Skin of body (tissue), 2 donors: ENCODE results near the gene SYNE1. TPM values are rescaled to one million over a fixed set of nuclear protein-coding genes. Genes with fewer than 3 reads are reported as not detected.
"Not testable (repeated sequence)": the region's sequence is repeated elsewhere in the genome, so short reads cannot be mapped to it uniquely, and the experiment has no call there.

Experiments
- DNase-seq: peaks from one replicate; lab custom pipeline; 2025; lab: John Stamatoyannopoulos, UW
- total RNA-seq: library from RNA; depleted of rRNA; stranded (reverse); fragments of >200 nt; gene quantifications from one replicate; pipeline ENCODE4 v1.2.3, GENCODE V29; 2014

SYNE1 gene
- total RNA-seq, 1 donor from 2014 or later = 155 TPM

DNA sequence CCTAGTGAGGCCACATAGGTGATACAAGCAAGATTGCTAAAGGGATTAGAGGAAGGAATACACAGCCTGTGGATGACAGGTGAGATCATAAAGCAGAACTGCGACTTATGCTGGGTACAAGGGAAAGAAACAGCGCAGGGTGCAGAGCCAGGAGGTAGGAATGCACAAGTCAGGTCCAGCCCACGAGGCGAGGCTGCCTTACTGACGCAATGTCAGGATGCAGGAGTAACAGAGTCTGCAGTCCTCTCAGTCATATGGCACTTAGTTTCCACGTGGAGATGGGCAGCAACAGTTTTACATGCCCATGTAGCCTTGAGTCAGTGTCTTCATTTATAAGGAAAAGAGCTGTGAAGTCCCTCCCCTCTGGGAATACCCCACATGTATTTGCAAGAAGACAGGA, 210.9 kb downstream of the SYNE1 start:
- no peak for DNase-seq

DNA sequence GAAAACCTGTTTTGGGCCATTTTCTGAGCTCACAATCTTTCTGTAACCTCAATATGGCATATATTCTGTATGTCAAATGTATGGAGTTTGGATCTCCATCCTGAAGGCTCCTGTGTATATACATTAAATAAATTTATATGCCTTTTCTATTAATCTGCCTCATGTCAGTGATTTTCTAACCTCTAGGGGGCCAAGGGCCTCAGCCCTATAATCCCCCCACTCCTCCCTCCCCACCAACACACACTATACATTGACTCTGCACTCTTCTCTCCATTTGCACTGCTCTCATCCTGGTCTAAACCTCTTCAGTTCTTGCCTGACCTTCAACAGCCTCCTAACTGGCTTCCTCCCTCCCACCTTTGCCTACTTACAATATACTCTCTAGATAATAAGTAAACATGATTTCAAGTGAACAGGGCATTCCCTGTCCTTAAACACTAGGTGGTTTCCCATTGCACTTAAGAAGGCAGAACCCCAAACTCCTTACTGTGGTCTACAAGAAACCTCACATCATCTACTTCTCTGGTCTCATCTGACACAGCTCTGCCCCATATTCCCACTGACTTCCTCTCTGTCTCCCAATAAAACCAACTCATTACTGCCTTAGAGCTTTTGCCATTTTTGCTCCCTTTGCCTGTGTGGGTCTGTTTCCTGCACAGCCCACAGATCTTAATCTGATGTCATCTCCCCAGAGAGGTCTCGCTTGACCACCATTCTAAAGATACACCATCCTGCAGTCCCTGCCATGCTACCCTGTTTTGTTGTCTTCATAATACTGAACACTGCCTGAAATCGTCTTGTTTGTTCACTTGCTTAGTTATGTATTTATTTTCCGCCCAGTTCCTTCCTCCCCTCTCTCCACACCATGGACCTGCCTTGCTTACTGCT, 213.7 kb downstream of the SYNE1 start:
- no peak for DNase-seq

DNA sequence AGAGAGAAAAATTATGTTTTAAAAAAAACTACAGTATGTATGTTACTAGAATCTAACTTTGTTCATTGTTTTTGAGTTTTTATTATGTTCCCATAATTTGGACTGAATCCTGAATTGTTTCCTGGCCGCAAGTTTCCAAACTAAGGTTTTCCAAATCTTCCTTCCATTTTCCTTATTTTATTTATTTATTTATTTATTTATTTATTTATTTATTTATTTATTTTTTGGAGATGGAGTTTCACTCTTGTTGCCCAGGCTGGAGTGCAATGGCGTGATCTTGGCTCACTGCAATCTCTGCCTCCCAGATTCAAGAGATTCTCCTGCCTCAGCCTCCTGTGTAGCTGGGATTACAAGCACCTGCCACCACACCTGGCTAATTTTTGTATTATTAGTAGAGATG, 215.7 kb downstream of the SYNE1 start:
- not testable (repeated sequence) for DNase-seq

DNA sequence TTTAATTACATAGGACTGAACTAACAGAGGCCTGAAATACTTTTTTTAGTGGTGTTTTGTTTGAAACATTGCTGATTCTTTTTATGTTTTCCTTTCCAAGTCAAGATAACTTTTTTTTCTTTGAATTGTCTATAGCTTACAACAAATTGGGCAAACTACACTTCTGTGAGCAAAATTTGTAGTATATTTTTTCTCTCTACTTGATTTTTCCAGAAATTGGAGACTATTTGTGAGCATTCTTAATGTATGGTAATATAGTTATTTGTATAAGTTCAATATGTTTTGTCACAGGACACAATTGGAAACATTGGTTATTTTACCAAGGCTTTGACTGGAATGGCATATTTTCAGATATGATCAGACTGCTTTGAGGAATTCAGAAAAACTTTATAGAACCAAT, 216.5 kb downstream of the SYNE1 start:
- no peak for DNase-seq

DNA sequence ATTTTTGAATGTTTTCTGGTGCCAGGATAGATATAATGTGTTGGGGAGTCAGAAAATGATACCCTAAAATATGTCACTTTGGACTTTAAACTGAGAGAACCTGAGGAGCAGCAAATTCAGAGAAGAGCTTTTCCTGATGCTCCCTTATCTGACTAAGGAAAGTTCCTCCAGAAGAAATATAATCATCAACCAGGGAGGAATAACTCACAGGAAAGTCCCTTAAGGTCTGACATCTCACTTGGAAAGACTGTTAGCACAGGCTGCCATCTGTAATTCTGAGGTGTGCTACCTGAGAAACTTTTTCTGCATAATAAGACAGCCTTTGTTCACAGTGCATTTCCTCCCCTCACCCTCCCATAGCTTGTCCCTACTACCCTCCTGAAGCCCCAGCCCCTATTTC, 218.6 kb downstream of the SYNE1 start:
- DNase-seq = no peak

DNA sequence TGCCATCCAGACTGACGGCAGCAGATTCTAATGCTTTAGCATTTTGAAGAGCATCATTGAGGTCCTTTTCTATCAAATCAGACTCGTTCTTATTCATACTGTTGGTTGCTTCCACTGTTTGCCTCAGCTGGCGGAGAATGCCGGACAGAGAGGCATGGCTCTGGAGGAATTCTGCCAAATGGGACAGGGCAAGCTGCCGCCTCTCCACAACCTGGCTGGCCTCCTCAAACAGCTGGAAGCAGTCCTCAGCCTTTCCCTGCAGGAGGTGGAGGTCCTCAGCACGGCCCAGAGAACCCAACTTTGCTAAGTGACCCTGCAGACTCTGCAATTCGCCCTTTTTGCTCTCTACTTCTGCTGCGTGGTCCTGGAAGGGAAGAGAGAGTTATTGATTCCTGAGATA, 220.5 kb downstream of the SYNE1 start:
- DNase-seq = no peak

DNA sequence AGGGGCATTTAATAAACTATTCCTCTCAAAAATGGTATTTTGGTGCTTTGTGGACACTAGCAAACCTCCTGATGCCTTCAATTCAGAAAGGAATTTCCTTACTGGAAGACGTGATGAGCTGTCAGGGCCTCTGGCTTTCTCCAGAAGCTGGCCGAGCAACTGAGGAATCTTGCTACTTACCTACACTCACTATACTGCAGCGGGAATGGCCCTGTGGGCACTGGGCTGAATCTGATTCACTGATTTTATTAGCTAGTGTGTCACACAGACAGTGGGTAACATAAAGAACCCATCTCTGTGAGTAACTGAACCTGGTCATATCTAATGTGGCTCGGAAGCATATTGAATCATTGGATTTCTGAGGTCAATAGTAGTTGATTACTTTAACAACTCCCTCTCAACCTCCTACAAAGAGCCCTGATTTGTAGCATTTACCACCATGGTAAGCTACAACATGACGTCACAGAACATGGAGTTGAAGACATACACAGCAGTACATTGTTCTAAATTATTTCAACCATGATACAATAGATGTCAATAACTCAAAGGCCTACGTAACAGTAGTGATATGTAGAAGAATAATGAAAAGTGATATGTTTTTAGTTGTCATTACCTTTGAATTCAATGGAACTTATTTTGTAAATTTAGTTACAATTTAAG, 232.1 kb downstream of the SYNE1 start:
- no peak for DNase-seq

DNA sequence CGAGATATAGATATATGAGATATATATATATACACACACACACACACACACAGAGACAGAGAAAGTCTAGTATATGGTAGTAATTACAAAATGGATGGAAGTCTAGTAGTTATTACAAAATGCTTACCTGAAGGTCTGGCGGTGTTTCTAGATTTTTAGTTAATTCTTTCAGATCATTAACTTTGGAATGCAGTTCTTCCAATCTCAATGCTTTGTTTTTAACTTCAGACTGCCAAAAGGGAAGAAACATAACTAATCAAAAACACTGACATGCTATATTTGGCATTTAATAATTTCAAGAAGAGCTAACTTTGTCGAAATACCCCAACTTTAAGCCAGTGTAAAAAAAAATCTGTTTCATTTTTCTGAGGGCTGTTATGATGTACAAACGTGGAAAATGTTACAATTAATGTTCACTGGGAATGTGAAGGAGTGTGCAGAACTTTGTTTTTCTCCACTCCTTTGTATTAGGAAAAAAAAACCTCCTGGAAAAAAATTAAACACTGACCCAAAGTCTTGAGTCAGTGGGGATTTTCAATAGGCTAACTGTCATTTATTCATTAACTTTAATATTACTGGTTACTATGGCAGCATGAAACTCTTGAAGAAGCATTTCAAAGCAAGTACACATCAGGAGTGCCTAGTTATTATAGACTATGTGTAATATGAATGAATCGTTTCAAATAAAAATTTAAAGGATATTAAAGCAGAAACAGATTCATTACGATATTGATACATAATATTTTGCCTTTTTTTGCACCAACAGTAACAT, 232.9 kb downstream of the SYNE1 start:
- DNase-seq = no peak

DNA sequence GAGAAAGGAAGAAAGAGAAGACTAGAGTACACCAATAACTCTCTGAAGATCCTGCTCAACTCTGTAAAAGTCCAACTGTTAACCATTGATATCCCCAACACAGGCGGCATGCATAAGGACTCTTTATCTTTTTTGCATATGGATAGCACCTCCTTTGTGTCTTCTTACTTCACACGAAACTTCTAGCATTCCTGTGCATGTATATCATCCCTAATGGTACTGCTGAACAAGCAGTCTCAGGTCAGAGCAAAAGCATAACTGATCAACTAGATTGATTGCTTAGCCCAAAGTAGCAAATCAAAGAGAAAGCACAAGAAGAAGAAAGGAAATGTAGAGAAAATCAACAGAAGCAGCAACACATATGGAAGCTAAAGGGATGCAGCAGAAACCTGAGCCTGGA, 234.4 kb downstream of the SYNE1 start:
- no peak for DNase-seq

DNA sequence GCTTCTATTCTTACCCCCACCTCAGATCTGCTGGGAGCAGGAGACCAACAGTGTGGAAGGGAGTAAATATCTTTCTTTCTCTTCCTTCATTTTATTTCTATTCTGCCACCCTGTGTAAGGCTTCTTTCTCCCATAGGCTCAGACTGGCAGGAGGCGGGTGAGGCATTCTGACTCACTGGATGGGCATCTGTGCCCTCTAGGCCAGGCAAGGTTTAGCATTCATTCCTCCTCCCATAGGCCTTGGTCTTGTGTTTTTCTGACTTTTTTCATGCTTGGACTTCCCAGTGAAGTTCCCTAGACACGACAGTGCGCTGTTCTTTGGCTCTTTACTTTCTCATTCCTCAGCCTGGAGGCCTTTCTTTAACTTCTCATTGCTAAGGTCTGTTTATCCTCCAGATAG, 235.2 kb downstream of the SYNE1 start:
- no peak for DNase-seq

DNA sequence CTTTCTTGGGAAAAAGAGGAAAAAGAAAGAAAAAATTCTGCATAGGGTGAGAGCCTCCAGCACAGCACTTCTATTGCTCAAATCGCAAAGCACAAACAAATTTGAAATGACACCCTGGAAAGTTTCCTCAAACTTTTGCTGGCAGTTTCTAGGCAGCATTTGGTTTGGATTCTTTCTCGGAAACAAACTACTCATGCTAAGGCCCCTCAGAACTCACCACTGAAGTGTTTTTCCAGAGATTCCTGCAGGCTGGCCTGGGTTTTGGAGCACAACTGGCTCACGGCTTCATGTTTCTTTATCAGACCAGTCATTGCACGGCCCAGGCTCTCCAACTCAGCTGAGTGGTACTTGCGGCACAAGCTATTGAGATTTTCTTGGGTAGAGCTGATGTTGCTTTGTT, 237.8 kb downstream of the SYNE1 start:
- peak; percentile 66 for DNase-seq

DNA sequence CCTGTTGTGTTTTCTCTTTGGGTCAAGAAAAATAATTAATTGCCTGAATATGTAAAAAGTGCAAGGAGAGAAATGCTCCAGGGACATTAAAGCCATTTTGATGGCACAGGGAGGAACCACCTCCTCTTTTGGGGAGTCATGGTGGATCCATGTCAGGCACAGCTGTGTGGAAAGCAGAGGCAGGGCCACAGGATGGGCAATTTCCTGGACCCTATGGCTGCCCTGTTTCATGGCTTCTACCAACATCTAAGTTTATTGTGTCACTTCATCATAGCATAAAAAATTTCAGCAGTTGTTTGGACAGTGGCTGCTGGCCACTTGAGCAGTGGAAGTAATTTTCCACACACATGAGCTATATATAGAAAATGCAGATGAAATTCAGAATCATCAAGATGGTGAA, 238.2 kb downstream of the SYNE1 start:
- DNase-seq = no peak

DNA sequence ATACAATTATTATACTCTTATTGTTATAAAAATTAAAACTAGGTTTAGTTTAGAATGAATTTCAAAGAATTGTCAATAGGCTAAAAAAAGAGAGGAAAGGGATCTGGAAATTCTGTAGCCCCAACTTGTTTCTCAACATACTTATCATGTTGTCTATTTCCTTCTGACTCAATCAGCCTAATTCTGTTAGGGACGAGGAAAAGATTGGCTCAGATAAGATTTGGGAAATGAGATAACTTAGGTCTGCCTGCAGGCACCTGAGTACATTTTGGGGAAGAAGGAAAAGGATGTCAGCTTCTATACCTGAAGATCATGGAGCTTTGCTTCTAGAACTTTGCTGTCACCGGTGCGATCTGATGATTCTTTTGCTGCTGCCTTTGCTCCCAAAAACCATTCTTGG, 238.8 kb downstream of the SYNE1 start:
- no peak for DNase-seq

DNA sequence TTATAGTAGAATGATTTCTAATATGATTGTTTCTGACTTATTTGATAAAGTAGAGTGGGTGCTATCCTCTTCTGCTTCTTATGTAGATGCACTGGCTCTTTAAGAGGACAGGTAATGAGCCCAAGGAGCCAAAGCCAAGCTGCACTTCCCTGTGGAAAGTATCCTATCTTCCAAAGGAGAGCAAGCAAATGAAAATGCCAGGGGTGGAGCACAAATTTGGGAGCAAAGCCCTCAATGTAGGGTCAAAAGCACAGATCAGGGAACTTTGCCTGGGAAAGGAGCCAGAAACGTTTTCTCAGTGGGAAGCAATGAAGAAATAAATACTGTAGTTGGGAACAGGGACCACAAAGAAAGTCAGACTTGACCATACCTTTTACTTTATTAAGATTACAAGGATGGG, 242.9 kb downstream of the SYNE1 start:
- no peak for DNase-seq

DNA sequence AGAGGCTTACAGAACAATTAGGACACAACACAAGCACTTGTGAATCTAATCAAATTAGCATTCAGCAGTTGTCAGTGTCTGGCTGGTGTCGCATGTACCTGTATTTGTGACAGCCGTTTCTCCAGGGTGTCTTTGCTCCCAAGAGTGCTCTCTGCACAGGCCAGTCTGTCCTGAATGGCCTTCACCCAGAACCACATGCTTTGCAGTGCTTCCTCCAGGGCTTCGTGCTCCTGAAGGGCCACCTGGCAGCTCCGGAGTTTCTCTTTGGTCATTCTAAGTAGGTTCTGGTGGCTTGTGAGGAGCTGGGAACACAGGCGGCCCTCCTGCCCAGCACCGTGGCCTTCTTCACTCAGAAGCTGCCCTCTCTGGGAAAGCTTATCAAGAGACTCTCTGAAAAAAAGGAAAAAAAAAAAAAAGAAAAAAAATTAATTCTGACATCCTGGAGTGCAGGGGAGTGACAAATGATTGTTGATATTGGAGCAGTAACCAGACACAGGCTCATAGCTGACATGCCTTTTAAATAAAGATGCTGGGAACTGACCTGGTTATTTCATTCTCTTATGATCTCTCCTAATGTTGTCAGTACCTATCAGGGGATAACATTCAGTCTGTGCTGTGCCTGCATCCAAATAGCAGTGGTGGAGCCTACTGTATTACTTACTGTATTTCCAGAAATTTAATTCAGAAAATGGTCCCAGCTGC, 245.8 kb downstream of the SYNE1 start:
- DNase-seq = no peak

DNA sequence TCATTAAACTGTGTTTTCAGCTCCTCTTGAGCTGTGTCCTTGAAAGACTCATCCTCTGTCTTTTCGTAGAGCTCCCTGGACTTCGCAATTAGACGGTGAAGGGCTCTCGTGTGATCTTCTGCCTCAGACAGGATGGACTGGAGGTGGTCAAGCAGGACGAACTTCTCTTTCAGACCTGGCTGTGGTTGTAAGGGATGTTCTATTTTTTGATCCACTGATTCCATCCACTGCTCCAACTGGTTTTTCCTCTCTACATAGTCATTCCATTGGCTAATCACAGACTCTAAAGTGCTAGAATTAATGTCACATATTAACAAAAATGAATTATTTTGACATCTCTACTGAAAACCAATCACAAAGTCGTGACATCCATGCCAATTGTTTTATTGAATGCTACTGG, 250.1 kb downstream of the SYNE1 start:
- DNase-seq = no peak

DNA sequence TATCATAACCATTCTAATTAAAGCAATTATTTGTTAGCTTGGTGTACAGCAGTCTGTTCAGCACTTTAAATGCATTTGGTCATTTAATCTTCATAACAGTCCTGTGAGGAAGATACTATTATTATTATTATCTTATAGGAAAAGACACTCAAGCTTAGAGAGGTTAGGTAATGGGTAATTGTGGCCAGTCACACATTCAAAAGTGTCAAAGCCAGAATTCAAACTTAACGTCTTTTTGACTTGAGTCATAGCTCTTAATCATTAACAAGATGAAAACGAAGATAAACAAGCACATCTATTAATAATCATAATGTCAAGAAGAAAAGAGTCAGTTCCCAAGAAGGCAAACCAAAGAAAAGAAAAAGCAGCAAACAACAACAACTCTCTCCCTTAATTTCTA, 251.0 kb downstream of the SYNE1 start:
- DNase-seq = no peak

DNA sequence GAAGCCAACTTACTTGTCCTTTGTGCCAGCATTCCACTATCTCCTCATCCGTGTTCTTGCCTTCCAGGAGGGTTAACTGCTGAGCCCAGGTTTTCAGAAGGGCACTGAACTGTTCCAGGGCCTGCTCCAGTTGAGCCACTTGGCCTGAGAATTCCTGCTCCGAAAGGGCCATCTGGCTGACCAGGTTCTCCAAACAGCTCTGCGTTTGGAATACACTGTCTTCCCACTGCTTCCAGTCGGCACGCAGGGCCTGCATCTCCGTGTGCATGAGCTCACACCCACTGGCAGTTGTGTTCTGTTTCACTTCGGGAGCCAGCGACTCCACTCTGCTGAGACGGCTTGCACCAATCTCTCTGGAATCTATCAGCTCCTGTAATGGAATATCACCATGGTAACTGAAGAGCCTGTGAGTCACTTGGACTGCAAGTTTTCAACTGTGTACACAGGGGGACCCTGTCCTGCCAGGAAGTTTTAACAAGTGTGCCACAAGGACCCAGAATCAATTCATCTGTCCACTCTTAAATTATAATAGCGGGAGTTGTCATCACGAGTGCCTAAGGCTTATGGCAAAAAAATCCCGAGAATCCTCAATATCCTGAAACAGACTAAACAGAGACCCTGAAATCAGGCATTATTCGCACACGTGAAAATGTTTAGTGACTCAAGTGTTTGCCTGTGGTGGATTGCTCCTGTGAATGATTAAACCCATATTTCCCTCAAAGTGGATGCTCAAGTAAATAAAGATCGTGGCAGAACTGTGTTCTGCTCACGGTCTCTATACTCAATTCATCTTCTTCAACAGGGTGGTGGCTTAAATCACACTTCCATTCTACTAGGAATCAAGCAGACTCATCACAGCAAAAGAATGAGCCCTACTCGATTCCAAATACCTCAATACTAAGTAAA, 255.9 kb downstream of the SYNE1 start:
- DNase-seq = peak; percentile 98

DNA sequence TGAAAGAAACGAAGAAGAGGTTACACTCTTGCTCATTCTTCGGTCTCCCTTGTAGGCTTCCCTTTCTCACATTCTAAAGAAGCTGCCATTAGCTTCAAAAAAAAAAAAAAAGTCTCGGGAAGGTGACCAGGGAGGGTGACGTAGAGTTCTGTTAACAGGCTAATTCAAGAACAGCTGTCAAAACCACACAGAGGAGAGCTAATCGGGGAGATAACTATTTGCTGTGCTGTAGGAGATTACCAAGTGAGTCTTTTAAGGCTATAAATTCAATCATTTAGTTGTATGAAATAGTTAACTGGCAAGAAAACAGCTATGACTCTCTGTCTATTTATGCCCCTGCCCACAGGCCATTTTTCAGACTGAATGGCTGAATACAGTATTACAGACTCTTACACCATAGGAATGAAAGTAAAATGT, 256.8 kb downstream of the SYNE1 start:
- peak; percentile 88 for DNase-seq

DNA sequence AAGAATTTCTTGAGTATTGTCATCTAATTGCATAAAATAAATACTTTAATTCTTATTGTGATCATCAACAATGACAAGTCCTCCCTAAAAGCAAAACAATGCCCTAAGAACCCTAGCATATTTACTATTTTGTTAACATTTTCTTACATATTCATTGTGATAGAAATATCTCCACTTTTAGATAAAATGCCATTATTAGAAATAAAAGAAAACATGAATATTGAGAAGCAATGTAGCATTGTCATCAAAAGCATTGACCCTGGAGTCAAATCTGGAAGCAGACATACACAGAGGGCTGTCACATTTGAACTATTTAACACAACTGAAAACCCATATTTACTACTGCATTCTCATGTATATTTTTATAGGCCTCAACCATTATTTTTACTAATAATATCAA, 257.7 kb downstream of the SYNE1 start:
- peak; percentile 31 for DNase-seq

DNA sequence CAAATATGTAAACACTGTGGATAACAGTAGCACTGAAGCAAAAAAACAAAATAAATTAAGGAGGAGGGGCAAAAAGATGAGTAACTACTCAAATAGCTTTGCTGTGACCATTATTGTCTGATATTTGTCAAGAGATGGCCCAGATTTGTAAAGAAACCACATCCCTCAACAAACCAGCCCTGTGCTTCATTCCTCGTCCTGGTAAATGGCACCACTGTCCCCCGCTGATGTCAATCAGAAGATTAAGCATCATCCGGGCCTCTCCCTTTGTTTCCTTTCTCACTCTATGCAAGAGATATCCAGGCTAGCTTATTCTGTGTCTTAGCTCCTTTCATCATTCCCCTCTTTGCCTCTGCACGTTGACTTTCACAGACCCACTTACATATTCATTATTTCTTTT, 259.0 kb downstream of the SYNE1 start:
- DNase-seq = no peak
